ENCODE results near the gene S1PR1. TPM values are rescaled to one million over a fixed set of nuclear protein-coding genes. Genes with fewer than 3 reads are reported as not detected.
A peak's percentile ranks its signal among the peaks of the same experiment; 100 is the strongest.

The S1PR1 gene
- total and polyA plus RNA-seq, 2 of the 13 experiments (the other 11 are each of a cell fraction or from before 2014, with no cell fraction given), result not detected

DNA sequence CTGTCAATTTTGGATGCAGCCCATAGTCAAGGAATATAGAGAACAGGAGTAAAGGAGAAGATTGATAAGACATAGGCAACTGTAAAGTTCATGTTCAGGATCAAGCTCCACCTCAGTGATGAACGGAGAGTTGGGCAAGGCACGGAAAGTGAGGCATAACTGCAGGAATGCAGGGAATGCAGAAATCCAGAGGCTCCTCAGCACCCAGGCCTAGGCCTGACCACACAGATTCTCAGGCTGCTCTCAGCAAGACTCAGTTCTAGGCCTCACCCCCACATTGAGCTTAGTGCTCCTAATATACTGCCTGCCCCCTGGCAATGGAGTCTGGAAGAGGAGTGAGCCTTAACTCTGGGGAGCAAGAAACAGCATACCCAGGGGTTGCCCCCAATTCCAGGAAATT, 36.3 kb upstream of the S1PR1 start:
- DNase-seq (ENCODE audit: low spot score) (no peak), ATAC-seq (peak; percentile 45; the same call in 2 of the 3 replicates), FAIRE-seq (no peak)
- ChIA-PET POLR2A (no interaction called here), CTCF (ENCODE audit: low intra/inter-chr PET ratio, low total read pairs) (no interaction called here)
- BruUV-seq (replicated peaks), result no TSS peak
- TF ChIP-seq MTA3 (CRISPR knock-in tag; IDR thresholded peaks at IDR 0.05), result no peak
- TF ChIP-seq TEAD3 (CRISPR knock-in tag; optimal IDR thresholded peaks at IDR 0.05; ENCODE audit: borderline replicate concordance), result peak; percentile 33
- no peak for TF ChIP-seq ZKSCAN5 (CRISPR knock-in tag; IDR thresholded peaks at IDR 0.05)
- TF ChIP-seq ZNF773 (CRISPR knock-in tag; IDR thresholded peaks at IDR 0.05; ENCODE audit: borderline replicate concordance), result no peak
- in situ Hi-C loops (cut with HindIII; ENCODE audit: extremely low pct_ligation_motif_present, low pct_unique_long_range_greater_than_20kb), result no loop called here
- Histone ChIP-seq H3K9me3 (ENCODE audit: low read length) (no peaks in the 10 kb centered on the region), H3K36me3 (replicated peaks in 1 of 2; ENCODE audit: control insufficient read depth in 1 of 2, insufficient read depth in 2 of 2, low read length in 2 of 2) (no peaks in the 10 kb centered on the region), H3K4me1 (ENCODE audit: insufficient read depth, low read length) (no peaks in the 10 kb centered on the region), H3K4me3 (replicated peaks in 1 of 3; ENCODE audit: insufficient read depth in 1 of 3, low read depth in 2 of 3, low read length in 3 of 3) (no peak overlapping the region), H3K27me3 (ENCODE audit: control insufficient read depth in 1 of 2, insufficient read depth in 2 of 2, low read length in 2 of 2) (peaks cover 0 to 8% of the 10 kb centered on the region in 2 experiments; a peak in 1 of 5 replicates), H3K4me2 (ENCODE audit: low read depth, low read length) (no peak overlapping the region), H4K20me1 (ENCODE audit: insufficient read depth, low read length) (no peaks in the 10 kb centered on the region), H2AFZ (ENCODE audit: low read length) (no peak overlapping the region), H3K27ac (ENCODE audit: extremely low read length, insufficient read depth, low read length) (no peak overlapping the region), H3K9ac (ENCODE audit: insufficient read depth, low read depth, low read length) (no peak overlapping the region), H3K79me2 (ENCODE audit: insufficient read depth, low read length) (no peaks in the 10 kb centered on the region)
- intact Hi-C loops (cut with micrococcal nuclease; ENCODE audit: unreplicated experiment), result no loop called here
- 4% methylated on average over 2 of the region's 2 CpGs for WGBS (ENCODE audit: low lambda C conversion rate)

GRCh38 chr1:101203820-101204540, 32.8 kb upstream of the S1PR1 start:
- in situ Hi-C loops (cut with HindIII; ENCODE audit: extremely low pct_ligation_motif_present, low pct_unique_long_range_greater_than_20kb), result no loop called here
- Histone ChIP-seq H3K4me3 (replicated peaks in 1 of 3; ENCODE audit: insufficient read depth in 1 of 3, low read depth in 2 of 3, low read length in 3 of 3) (no peak overlapping the region), H3K4me1 (ENCODE audit: insufficient read depth, low read length) (no peaks in the 10 kb centered on the region), H2AFZ (ENCODE audit: low read length) (no peak overlapping the region), H3K4me2 (ENCODE audit: low read depth, low read length) (no peak overlapping the region), H3K9me3 (ENCODE audit: low read length) (no peaks in the 10 kb centered on the region), H3K27me3 (ENCODE audit: control insufficient read depth in 1 of 2, insufficient read depth in 2 of 2, low read length in 2 of 2) (peaks cover 0 to 2% of the 10 kb centered on the region in 2 experiments; a peak in 1 of 5 replicates), H4K20me1 (ENCODE audit: insufficient read depth, low read length) (no peaks in the 10 kb centered on the region), H3K36me3 (replicated peaks in 1 of 2; ENCODE audit: control insufficient read depth in 1 of 2, insufficient read depth in 2 of 2, low read length in 2 of 2) (no peaks in the 10 kb centered on the region), H3K9ac (ENCODE audit: insufficient read depth, low read depth, low read length) (no peak overlapping the region), H3K79me2 (ENCODE audit: insufficient read depth, low read length) (no peaks in the 10 kb centered on the region), H3K27ac (ENCODE audit: extremely low read length, insufficient read depth, low read length) (no peak overlapping the region)
- ChIA-PET POLR2A (no interaction called here), CTCF (ENCODE audit: low intra/inter-chr PET ratio, low total read pairs) (no interaction called here)
- DNase-seq (ENCODE audit: low spot score) (no peak), ATAC-seq (no peak), FAIRE-seq (no peak)
- BruUV-seq (replicated peaks), result no TSS peak
- intact Hi-C loops (cut with micrococcal nuclease; ENCODE audit: unreplicated experiment), result no loop called here
- WGBS (ENCODE audit: low lambda C conversion rate), result 58% methylated on average over 6 of the region's 6 CpGs
- no peak for TF ChIP-seq NR2C2 (CRISPR knock-in tag; IDR thresholded peaks at IDR 0.05; ENCODE audit: borderline replicate concordance)
- TF ChIP-seq ZNF784 (CRISPR knock-in tag; IDR thresholded peaks at IDR 0.05; ENCODE audit: borderline replicate concordance), result no peak
- TF ChIP-seq ZNF343 (CRISPR knock-in tag; IDR thresholded peaks at IDR 0.05), result no peak
- no peak for TF ChIP-seq ZFY (CRISPR knock-in tag; IDR thresholded peaks at IDR 0.05)
- no peak for TF ChIP-seq ZBTB38 (CRISPR knock-in tag; IDR thresholded peaks at IDR 0.05)
- no peak for TF ChIP-seq XBP1 (CRISPR knock-in tag; IDR thresholded peaks at IDR 0.05)
- TF ChIP-seq, protein P1, sequence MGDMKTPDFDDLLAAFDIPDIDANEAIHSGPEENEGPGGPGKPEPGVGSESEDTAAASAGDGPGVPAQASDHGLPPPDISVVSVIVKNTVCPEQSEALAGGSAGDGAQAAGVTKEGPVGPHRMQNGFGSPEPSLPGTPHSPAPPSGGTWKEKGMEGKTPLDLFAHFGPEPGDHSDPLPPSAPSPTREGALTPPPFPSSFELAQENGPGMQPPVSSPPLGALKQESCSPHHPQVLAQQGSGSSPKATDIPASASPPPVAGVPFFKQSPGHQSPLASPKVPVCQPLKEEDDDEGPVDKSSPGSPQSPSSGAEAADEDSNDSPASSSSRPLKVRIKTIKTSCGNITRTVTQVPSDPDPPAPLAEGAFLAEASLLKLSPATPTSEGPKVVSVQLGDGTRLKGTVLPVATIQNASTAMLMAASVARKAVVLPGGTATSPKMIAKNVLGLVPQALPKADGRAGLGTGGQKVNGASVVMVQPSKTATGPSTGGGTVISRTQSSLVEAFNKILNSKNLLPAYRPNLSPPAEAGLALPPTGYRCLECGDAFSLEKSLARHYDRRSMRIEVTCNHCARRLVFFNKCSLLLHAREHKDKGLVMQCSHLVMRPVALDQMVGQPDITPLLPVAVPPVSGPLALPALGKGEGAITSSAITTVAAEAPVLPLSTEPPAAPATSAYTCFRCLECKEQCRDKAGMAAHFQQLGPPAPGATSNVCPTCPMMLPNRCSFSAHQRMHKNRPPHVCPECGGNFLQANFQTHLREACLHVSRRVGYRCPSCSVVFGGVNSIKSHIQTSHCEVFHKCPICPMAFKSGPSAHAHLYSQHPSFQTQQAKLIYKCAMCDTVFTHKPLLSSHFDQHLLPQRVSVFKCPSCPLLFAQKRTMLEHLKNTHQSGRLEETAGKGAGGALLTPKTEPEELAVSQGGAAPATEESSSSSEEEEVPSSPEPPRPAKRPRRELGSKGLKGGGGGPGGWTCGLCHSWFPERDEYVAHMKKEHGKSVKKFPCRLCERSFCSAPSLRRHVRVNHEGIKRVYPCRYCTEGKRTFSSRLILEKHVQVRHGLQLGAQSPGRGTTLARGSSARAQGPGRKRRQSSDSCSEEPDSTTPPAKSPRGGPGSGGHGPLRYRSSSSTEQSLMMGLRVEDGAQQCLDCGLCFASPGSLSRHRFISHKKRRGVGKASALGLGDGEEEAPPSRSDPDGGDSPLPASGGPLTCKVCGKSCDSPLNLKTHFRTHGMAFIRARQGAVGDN (CRISPR knock-in tag; IDR thresholded peaks at IDR 0.05), result no peak
- TF ChIP-seq ZNF605 (CRISPR knock-in tag; IDR thresholded peaks at IDR 0.05), result no peak
